Activated CD4-positive, alpha-beta T cell treated with anti-CD3 and anti-CD28 coated beads, Interleukin-2, amount 10 ng/mL, durations not matched to agents 7 days and 5 days (primary cell): Measurements from ENCODE around the gene C19orf38. TPM values are rescaled to one million over a fixed set of nuclear protein-coding genes. Genes with fewer than 3 reads are reported as not detected.
"Not testable (repeated sequence)": the region's sequence is repeated elsewhere in the genome, so short reads cannot be mapped to it uniquely, and the experiment has no call there.

Source experiments
- CTCF ChIA-PET: fragments of 350-600 bp; sonication (Branson Sonifier 250); formaldehyde crosslinking; loops from one replicate; lab custom pipeline; 2021; ENCODE audit warnings: antibody characterized with exemption; lab: Charles Lee
- POLR2A ChIA-PET: fragments of 350-600 bp; sonication (Branson Sonifier 250); formaldehyde crosslinking; loops from one replicate; lab custom pipeline; 2021; ENCODE audit warnings: antibody characterized with exemption; lab: Charles Lee
- DNase-seq: peaks from one replicate; pipeline ENCODE4 v3.0.0-alpha.2; 2020
- H3K27ac Mint-ChIP-seq: one replicate; pipeline ENCODE4 v1.8.0; 2021; ENCODE audit warnings: mild to moderate bottlenecking, moderate library complexity, mixed read lengths
- H3K27me3 Mint-ChIP-seq: one replicate; pipeline ENCODE4 v1.8.0; 2021; ENCODE audit warnings: mixed read lengths
- H3K36me3 Mint-ChIP-seq: one replicate; pipeline ENCODE4 v1.8.0; 2021; ENCODE audit warnings: low read depth, mixed read lengths
- H3K4me1 Mint-ChIP-seq: one replicate; pipeline ENCODE4 v1.8.0; 2021; ENCODE audit warnings: mixed read lengths
- H3K4me3 Mint-ChIP-seq: one replicate; pipeline ENCODE4 v1.8.0; 2021; ENCODE audit warnings: mild to moderate bottlenecking, moderate library complexity, mixed read lengths
- H3K9me3 Mint-ChIP-seq: one replicate; pipeline ENCODE4 v1.8.0; 2021; ENCODE audit warnings: mixed read lengths
- total RNA-seq, 2 experiments: library from RNA; stranded (reverse); gene quantifications; one replicate each; pipeline ENCODE4 v1.2.3, GENCODE V29; 2021

C19orf38 gene
- total RNA-seq, 2 experiments from 2014 or later = 2.4 TPM

- H3K4me3 Mint-ChIP-seq = peak overlapping the region; percentile 77
- H3K4me1 Mint-ChIP-seq = peaks cover 40% of the 10 kb centered on the region
- H3K27me3 Mint-ChIP-seq = no peaks in the 10 kb centered on the region
- H3K27ac Mint-ChIP-seq = peak overlapping the region; percentile 82
- no peaks in the 10 kb centered on the region for H3K9me3 Mint-ChIP-seq
- peaks cover 9% of the 10 kb centered on the region for H3K36me3 Mint-ChIP-seq
- ChIA-PET POLR2A (no interaction called here), CTCF (interaction anchor here (1.0 to 2.9 kb wide), 10 partner anchors 9 to 215 kb away, joined by 3 to 13 read pairs (median 6); partner anchors contain the start of genes DNM2 and TMED1)
- DNase-seq = peak; percentile 28
Observed at GRCh38 chr19:10871711-10872545, 23.7 kb downstream of the C19orf38 start.

- no peaks in the 10 kb centered on the region for H3K27me3 Mint-ChIP-seq
- ChIA-PET POLR2A (no interaction called here), CTCF (interaction anchor here (0.5 to 2.9 kb wide), 9 partner anchors 9 to 1725 kb away, joined by 3 to 13 read pairs (median 5); partner anchors contain the start of genes DNM2 and TMED1)
- no peak for DNase-seq
- H3K4me3 Mint-ChIP-seq = peak overlapping the region; percentile 77
- peaks cover 41% of the 10 kb centered on the region for H3K4me1 Mint-ChIP-seq
- peak overlapping the region; percentile 82 for H3K27ac Mint-ChIP-seq
- peaks cover 9% of the 10 kb centered on the region for H3K36me3 Mint-ChIP-seq
- no peaks in the 10 kb centered on the region for H3K9me3 Mint-ChIP-seq
Observed at GRCh38 chr19:10872546-10873107, 24.4 kb downstream of the C19orf38 start.

- ChIA-PET CTCF (interaction anchor here (1.3 to 2.6 kb wide), 4 partner anchors 7 to 156 kb away, joined by 4 to 13 read pairs (median 8); partner anchors contain the start of gene DNM2), POLR2A (no interaction called here)
- Mint-ChIP-seq H3K27me3 (no peaks in the 10 kb centered on the region), H3K4me1 (peaks cover 45% of the 10 kb centered on the region), H3K4me3 (peak overlapping the region; percentile 51), H3K27ac (peak overlapping the region; percentile 50), H3K36me3 (peaks cover 10% of the 10 kb centered on the region), H3K9me3 (no peaks in the 10 kb centered on the region)
- DNase-seq = no peak
Observed at GRCh38 chr19:10874024-10874423, 25.8 kb downstream of the C19orf38 start.

- CTCF ChIA-PET = interaction anchor here (1.0 kb wide), 3 partner anchors 10 to 54 kb away, joined by 3 to 5 read pairs (median 5); no protein-coding TSS in a partner anchor
Observed at GRCh38 chr19:10876459-10877240, 28.4 kb downstream of the C19orf38 start.

GRCh38 chr19:10877608-10878007, 29.4 kb downstream of the C19orf38 start:
- POLR2A ChIA-PET, H3K4me3 Mint-ChIP-seq, DNase-seq, H3K27me3 Mint-ChIP-seq, H3K9me3 Mint-ChIP-seq: not testable (repeated sequence)
- H3K4me1 Mint-ChIP-seq = peaks cover 38% of the 10 kb centered on the region
- peaks cover 13% of the 10 kb centered on the region for H3K36me3 Mint-ChIP-seq
- H3K27ac Mint-ChIP-seq = peak overlapping the region; percentile 89
- CTCF ChIA-PET = interaction anchor here (1.0 to 1.8 kb wide), 4 partner anchors 9 to 161 kb away, joined by 3 to 5 read pairs (median 4); no protein-coding TSS in a partner anchor

More at GRCh38 chr19:10876459-10877240, 28.4 kb downstream of the C19orf38 start:
- H3K4me1 Mint-ChIP-seq = peaks cover 42% of the 10 kb centered on the region
- no peak overlapping the region for H3K4me3 Mint-ChIP-seq
- no peaks in the 10 kb centered on the region for H3K9me3 Mint-ChIP-seq
- no peak overlapping the region for H3K27ac Mint-ChIP-seq
- H3K36me3 Mint-ChIP-seq = peaks cover 13% of the 10 kb centered on the region
- no peak for DNase-seq
- POLR2A ChIA-PET = no interaction called here
- no peaks in the 10 kb centered on the region for H3K27me3 Mint-ChIP-seq

- Mint-ChIP-seq H3K27ac (peak overlapping the region; percentile 89), H3K4me3 (no peak overlapping the region), H3K9me3 (no peaks in the 10 kb centered on the region), H3K27me3 (no peaks in the 10 kb centered on the region), H3K4me1 (peaks cover 33% of the 10 kb centered on the region), H3K36me3 (peaks cover 8% of the 10 kb centered on the region)
- no peak for DNase-seq
- ChIA-PET POLR2A (no interaction called here), CTCF (interaction anchor here (1.8 kb wide), 1 partner anchor 161 kb away, joined by 4 read pairs; no protein-coding TSS in a partner anchor)
Observed at GRCh38 chr19:10878253-10878652, 30.0 kb downstream of the C19orf38 start.

- DNase-seq = no peak
- Mint-ChIP-seq H3K36me3 (peaks cover 4% of the 10 kb centered on the region), H3K27ac (no peak overlapping the region), H3K4me3 (no peak overlapping the region), H3K9me3 (no peaks in the 10 kb centered on the region), H3K27me3 (no peaks in the 10 kb centered on the region), H3K4me1 (peaks cover 25% of the 10 kb centered on the region)
- ChIA-PET CTCF (interaction anchor here (0.9 to 2.6 kb wide), 5 partner anchors 9 to 164 kb away, joined by 3 to 11 read pairs (median 4); partner anchors contain the start of genes CARM1 and DNM2), POLR2A (no interaction called here)
Observed at GRCh38 chr19:10881403-10882107, 33.3 kb downstream of the C19orf38 start.

GRCh38 chr19:10882108-10882457, 33.9 kb downstream of the C19orf38 start:
- ChIA-PET POLR2A (no interaction called here), CTCF (interaction anchor here (1.2 to 2.6 kb wide), 4 partner anchors 9 to 164 kb away, joined by 4 to 11 read pairs (median 7); partner anchors contain the start of genes CARM1 and DNM2)

GRCh38 chr19:10884274-10884673, 36.1 kb downstream of the C19orf38 start:
- Mint-ChIP-seq H3K36me3 (peaks cover 1% of the 10 kb centered on the region), H3K4me3 (no peak overlapping the region), H3K4me1 (peaks cover 7% of the 10 kb centered on the region), H3K27me3 (no peaks in the 10 kb centered on the region), H3K9me3 (no peaks in the 10 kb centered on the region), H3K27ac (peak overlapping the region; percentile 13)
- DNase-seq = no peak
- CTCF ChIA-PET = no interaction called here
- POLR2A ChIA-PET = no interaction called here

More at GRCh38 chr19:10882108-10882457, 33.9 kb downstream of the C19orf38 start:
- H3K36me3 Mint-ChIP-seq = peaks cover 4% of the 10 kb centered on the region
- H3K4me3 Mint-ChIP-seq = no peak overlapping the region
- H3K27ac Mint-ChIP-seq = no peak overlapping the region
- peaks cover 22% of the 10 kb centered on the region for H3K4me1 Mint-ChIP-seq
- H3K9me3 Mint-ChIP-seq = no peaks in the 10 kb centered on the region
- DNase-seq = no peak
- no peaks in the 10 kb centered on the region for H3K27me3 Mint-ChIP-seq

- no peaks in the 10 kb centered on the region for H3K9me3 Mint-ChIP-seq
- ChIA-PET CTCF (interaction anchor here (0.6 to 1.7 kb wide), 5 partner anchors 9 to 168 kb away, joined by 3 to 5 read pairs (median 4); partner anchors contain the start of gene DNM2), POLR2A (no interaction called here)
- no peak overlapping the region for H3K4me3 Mint-ChIP-seq
- H3K27ac Mint-ChIP-seq = peak overlapping the region; percentile 36
- no peaks in the 10 kb centered on the region for H3K27me3 Mint-ChIP-seq
- DNase-seq = no peak
- peaks cover 4% of the 10 kb centered on the region for H3K4me1 Mint-ChIP-seq
- H3K36me3 Mint-ChIP-seq = no peaks in the 10 kb centered on the region
Observed at GRCh38 chr19:10885201-10886169, 37.3 kb downstream of the C19orf38 start.
